Raji (cell line): Measurements from ENCODE around the gene NUP58.

Experiments
- POLR2A ChIP-seq: IDR thresholded peaks from 2 replicates; pipeline ENCODE4 v1.6.1; 2011; ENCODE audit warnings: low read depth, low read length, control low read depth; ENCODE audit not compliant: insufficient read depth

The NUP58 gene

DNA sequence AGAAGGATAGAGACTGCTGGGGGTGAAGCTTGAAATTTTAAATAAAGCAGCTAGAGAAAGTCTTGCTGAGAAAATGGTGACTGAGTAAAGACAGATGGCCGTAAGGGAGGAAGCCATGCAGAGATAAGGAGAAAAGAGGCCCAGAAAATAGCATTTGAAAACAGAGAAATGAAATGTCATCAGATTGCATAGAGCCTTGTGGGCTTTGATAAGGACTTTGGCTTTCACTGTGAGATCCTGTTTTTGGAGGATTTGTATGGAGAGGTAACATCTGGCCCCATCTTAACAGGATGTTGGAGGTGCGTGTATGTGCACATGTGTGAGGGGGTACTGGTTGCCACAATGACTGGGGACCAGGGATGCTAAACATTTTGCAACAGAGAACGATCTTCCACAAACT, 50.8 kb downstream of the NUP58 start:
- no peak for TF ChIP-seq POLR2A

DNA sequence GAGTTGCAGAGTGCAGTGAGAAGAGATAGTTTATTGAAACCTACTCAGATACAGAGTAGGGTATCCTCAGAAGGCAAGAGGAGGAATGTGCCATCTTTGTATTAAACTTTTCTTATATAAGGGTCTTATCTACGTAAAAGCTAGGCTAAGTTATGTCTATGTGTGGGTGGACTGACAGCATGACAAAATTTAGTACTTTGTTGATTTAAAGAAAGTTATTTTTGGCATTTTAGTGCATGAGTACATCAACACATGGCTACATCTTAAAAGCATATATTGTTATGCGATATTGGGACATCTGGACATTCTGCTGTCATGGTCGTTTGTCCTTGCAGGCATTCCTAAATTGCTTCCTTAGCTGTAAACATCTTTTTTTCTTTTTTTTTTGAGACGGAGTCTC, 51.4 kb downstream of the NUP58 start:
- TF ChIP-seq POLR2A, result no peak

DNA sequence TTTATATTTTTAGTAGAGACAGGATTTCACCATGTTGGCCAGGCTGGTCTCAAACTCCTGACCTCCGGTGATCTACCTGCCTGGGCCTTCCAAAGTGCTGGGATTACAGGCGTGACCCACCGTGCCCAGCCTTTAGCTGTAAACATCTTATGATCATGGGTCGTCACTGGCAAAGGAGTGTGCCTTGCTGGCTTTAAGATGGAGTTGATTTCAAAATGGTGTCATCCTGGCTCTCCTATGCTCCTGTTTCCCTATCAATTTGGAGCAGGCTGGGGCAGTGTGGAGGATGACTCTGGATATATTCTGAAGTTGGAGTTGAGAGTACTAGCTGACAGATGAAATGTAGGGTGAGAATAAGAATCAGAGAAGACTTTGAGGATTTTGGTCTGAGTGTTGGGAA, 51.9 kb downstream of the NUP58 start:
- no peak for TF ChIP-seq POLR2A

DNA sequence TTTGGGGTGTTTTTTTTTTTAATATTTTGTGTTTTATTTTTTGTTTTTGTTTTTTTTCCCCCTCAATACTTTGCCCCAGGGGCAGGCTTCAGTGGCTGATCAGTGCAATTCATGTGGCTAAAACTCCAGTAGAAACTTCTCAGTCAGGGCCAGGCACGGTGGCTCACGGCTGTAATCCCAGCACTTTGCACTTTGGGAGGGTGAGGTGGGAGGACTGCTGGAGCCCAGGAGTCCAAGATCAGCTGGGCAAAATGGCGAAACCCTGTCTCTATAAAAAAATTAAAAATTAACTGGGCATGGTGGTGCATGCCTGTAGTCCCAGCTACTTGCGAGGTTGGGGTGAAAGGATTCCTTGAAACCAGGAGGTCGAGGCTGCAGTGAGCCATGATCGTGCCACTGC, 53.0 kb downstream of the NUP58 start:
- TF ChIP-seq POLR2A, result no peak

DNA sequence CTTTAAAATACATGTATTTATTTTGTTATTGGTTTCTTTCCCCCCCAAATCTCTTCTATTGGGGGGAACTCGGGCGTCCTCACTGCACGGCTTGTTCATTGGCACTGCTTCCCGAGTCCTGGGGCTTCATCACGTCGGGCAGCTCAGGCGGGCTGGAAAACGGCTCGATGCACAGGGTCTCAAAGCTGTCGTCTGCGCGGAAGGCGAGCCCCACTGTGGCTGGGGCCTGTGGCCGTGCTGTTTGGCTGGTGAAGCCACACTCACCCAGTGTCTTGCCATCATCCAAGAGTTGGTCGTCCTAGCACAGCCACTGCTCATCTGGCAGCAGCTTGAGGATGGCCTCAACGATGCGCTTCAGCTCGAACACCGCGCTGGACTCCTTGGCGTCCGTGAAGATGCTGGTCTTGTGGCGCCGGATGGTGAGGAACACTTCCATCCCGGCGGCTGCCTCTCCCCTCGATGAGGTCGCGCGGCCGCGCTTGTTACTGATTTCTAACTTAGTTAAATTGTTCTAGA, 64.4 kb downstream of the NUP58 start:
- TF ChIP-seq POLR2A, result no peak

DNA sequence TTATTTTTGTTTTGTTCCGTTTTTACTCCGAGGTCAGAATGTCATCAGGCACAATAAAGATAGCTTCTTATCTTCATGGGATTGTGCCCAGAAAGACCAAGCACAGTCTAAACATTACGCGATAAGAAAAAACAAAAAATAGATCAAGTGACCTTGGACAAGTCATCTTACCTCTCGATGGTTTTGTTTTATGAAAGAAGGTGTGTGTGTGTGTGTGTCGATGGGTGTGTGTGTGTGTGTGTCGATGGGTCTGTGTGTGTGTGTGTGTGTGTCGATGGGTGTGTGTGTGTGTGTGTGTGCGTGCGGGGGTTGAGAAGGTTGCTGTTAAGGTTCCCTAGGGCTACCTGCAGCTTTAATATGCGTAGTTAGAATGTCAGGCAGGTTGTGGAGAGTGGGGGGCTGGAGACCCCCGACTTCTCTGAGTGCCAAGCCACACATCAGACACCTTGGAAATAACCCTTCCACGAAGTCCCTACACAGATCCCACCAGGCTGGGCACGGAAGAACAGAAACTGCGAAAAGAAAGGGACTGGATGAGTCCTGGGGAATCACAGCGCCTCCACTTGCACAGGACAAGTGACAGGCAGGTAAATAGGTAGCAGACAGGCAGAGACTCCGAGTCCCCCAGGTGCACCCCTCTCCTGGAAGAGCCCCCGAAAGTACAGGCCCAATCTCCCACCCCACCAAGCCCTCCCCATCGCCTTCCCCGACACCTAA, 69.9 kb downstream of the NUP58 start:
- TF ChIP-seq POLR2A, result no peak

DNA sequence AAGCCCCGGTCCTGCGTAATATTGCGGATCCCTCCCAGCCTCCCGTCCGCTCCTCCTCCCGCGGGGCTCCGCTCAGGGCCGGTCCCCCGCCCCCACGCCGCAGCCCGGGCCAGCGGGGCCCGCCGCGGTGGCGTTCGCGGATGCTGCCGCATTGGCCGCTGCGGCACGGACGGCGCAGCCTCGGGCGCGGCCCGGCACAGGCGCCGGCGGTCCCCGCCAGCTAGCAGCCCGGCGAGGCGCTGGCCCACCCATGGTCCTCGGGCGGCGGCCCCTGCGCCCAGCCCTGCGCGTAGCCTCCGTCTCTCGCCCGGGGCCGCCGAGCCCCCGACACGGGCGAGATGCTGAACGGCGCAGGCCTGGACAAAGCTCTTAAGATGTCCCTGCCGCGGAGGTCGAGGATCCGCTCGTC, 70.5 kb downstream of the NUP58 start, which contains the start of gene ATP8A2:
ATP8A2 (plus strand) TSS at position 100 of the 409 bp plus-strand sequence; CDS start at position 339, 239 bp downstream.
- TF ChIP-seq POLR2A, result no peak

DNA sequence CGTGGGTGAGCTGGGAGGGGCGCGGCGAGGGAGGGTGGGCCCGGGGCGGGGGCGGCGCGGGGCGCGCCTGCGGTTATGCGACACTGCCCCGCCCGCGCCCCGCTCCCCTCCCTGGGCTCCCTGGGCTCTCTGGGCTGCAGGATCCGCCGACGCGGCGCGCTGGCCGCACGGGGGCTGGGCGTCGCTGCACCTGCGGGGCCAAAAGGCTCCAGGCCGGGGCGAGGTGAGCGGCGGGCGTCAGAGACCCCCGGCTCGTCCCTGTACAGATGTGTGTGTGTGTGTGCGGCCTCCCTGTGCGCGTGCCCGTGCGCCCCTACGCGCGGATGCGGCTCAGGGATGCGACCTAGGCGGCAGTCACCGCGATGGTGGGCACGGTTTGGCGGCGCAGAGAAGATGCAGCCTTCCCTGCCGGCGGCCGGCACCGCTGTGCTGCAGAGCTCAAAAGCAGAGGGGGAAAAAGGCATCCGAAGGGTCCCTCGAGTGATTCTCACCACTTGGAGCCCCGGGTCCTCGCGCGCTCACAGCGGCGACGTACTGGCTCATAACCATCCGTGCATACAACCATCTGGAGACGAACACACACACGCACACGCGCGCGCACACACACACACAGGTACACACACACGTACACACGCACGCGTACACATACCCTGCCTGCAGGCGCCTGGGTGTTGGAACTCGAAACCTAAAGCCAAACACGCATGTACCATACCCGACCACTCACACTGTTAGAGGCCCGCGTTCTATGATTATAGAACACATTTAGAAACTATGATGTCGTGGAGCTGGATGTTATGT, 71.1 kb downstream of the NUP58 start:
- TF ChIP-seq POLR2A, result no peak

- no peak for TF ChIP-seq POLR2A
These were observed 74.4 kb downstream of the NUP58 start for GRCh38 chr13:25375727-25376358.

GRCh38 chr13:25377244-25377962, 76.0 kb downstream of the NUP58 start:
- TF ChIP-seq POLR2A, result no peak

DNA sequence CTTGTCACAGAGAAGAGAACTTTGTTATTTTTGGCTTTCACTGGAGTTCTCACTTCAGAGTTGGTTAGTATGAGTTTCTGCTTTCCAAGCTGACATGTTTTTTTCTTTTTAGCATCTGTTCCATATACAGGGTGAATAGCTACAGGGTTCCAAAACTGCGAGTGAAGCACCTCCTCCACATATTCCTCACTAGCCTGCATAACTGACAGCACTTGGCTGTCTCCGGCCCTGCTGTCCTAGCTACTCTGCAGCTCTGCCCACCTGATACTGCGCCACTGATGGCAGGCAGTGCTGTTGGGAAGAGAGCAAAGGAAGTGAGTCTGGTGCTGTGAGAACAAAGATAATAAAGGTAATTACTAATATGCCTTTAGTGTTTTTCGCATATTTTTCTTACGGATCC, 77.1 kb downstream of the NUP58 start:
- no peak for TF ChIP-seq POLR2A

- no peak for TF ChIP-seq POLR2A
These were observed 77.6 kb downstream of the NUP58 start for GRCh38 chr13:25379011-25379410.

GRCh38 chr13:25380082-25380481, 78.7 kb downstream of the NUP58 start:
- TF ChIP-seq POLR2A, result no peak

- no peak for TF ChIP-seq POLR2A
These were observed 79.4 kb downstream of the NUP58 start for GRCh38 chr13:25380741-25381324.
